GM19452 (cell line): ENCODE data around the gene EVC2.

Experiments
- ATAC-seq: cut with Tn5 transposase; IDR thresholded peaks from one replicate; pipeline ENCODE4 v1.9.1; 2021; ENCODE audit not compliant: unreplicated experiment

Gene EVC2

DNA sequence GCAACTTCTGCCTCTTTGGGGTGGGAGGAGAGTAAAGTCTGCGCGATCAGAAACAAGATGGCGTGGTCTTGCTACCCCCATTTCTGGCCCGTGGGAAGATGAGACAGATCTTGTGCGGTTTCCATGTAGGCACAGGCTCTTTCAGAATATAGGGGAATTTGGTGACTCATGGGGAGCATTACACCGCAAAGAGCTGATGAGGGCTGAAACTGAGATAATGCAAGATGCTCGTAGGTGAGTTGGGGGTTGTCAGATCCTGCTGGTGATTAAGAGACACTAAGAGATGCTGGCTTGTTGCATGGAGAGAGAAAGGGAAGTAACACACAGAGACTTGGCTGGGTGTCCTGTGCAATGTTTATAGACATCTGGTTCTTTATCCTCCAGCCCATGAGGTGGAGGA lies 4.2 kb upstream of the EVC2 start:
- ATAC-seq: no peak

GRCh38 chr4:5711479-5712184 lies 3.3 kb upstream of the EVC2 start:
- no peak for ATAC-seq

DNA sequence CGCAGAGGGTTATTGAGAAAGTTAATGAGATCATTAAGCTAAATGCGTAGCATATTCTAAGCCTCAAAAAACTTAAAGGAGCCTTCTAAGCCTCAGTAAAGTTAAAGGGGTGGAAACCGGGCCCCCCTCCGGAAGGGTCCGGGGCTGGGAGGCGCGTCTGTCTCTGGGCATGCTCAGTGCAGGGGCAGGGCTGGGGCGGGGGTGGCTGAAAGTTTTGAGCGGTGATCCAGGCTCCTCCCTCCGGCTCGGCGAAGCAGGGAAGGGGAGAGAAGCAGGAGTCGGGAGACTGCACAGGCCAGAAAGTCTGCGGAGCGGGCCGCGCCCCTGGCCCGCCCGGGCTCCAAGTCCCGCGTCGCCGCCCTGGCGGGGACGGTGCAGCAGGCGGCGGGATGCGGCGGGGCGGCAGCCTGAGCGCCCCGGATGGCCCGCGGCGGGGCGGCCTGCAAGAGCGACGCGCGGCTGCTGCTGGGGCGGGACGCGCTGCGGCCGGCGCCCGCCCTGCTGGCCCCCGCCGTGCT lies 2.7 kb upstream of the EVC2 start, which contains the start of gene EVC:
EVC (plus strand) TSS at position 241 of the 518 bp plus-strand sequence; CDS start at position 421, 180 bp downstream.
- no peak for ATAC-seq

- ATAC-seq: no peak
Observed at GRCh38 chr4:5710065-5710960, 2.0 kb upstream of the EVC2 start.

DNA sequence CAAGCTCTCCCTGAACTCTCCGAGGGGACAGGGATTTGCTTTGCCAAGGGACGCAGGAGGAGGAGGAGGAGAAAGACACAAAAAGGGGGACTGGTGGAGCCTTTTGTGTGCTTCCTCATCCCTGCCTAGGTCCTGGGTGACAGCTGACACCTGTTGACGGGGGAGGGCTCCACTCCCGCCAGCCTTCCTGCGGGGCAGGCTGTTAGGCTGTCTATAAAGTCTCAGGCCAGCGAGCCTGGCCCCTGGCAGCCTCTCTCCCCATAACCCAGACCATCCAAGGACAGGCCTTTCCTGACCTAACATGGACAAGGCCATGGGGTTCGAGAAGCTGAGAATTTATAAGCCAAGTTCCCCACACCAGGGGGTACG lies 832 bp upstream of the EVC2 start:
- no peak for ATAC-seq

DNA sequence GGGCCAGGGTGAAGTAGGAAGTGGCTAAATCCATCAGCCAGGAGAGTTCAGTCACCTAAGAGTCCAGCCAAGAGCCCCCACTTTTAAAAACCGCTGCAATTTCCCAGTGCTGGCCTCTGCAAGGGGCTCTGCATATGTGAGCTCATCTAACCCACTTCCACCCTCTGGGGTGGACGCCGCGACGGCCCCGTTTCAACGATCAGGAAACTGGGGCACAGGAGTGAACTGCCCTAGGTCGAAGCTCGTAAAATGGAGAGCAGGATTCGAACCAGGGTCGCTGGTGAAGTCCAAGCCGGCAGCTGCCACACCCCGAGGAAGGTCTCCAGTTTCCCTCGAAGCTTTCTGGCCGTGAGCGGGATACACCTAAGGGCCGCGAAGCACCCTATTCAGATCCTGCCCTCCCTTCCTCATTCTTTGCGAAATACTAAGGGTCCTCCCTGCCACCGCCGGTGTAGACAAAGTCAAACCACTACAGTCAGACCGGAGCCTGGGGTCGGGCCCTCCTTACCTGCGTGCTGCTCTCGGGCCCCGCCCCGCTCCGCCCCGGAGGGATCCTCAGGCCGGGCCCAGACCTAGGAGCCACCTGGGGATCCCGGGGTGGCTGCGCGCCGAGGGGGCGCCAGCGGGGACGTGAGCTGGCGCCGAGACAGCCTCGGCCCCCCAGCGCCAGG lies 446 bp downstream of the EVC2 start:
- no peak for ATAC-seq

DNA sequence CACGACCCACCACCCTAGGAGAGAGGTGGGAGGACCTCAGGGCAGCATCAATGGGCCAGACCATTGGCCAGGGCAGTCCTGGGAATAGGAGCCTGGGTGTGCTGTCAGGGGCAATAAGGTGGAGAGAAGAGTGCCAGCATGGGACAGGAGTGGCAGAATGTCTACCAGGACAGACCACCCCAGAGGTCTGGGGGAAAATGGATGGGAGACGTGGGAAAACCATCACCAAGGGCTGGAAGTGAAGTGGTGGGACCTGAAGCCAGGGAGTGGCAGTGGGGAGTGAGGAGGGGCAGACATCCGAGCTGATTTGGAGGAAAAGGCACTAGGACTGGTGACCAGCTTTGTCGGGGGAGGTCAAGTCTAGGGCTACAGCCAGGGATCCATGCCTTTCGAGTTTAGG lies 993 bp downstream of the EVC2 start:
- ATAC-seq: no peak

GRCh38 chr4:5706486-5707290 lies 1.7 kb downstream of the EVC2 start:
- ATAC-seq: no peak

- ATAC-seq: no peak
Observed at GRCh38 chr4:5705647-5706320, 2.6 kb downstream of the EVC2 start.

GRCh38 chr4:5704276-5704675 lies 4.1 kb downstream of the EVC2 start:
- no peak for ATAC-seq

- no peak for ATAC-seq
Observed at GRCh38 chr4:5703831-5704230, 4.5 kb downstream of the EVC2 start.

GRCh38 chr4:5701971-5702370 lies 6.4 kb downstream of the EVC2 start:
- no peak for ATAC-seq

GRCh38 chr4:5700459-5700858 lies 7.9 kb downstream of the EVC2 start:
- no peak for ATAC-seq

DNA sequence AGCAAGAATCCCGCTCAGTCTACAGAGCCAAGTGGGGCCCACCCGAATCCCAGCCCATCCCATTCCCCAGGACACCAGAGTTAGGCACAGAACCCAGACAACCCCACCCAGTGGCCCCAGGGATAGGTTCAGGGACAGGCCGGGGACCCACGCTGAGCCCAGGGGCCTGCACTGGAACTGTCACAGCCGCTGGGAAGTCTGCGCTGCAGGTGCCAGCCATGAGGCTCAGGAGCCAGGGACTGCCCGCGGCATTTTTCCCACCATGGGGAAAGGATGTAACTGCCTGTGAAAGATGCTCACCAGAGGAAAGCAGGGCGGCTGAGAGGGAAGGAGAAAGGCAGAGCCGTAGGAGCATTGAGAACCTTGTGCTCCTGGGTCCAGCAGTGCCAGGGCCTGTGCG lies 12.0 kb downstream of the EVC2 start:
- ATAC-seq: no peak

GRCh38 chr4:5693871-5694270 lies 14.5 kb downstream of the EVC2 start:
- no peak for ATAC-seq

DNA sequence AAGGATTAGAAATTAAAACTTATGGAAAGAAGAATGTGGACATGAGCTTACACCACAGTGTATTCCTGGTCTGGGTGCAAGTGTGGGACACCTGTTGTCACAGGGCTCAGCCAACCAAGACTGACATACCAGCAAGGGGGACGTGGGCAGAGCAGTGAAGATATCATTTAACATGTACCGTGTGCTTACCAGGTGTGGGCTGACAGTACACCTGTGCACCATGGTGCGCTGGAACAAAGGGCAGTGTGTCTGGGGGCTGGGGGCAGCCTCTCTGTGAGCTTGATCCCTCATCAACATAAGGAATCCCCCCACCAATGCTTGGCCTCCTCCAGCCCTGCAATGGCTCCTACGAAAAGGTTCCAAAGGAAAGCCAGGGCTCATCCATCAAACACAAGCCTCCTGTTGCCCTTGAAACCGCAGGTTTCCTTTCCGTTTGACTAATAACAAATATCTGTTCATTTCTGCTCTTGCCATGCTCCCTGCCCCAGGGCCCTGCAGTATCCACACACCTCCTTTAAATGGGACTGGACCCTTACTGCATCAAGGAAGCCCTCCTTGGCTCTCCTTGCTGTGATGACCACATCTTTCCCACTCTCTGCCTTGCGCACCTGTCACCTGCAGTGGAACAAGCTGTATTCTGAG lies 16.7 kb downstream of the EVC2 start:
- no peak for ATAC-seq

DNA sequence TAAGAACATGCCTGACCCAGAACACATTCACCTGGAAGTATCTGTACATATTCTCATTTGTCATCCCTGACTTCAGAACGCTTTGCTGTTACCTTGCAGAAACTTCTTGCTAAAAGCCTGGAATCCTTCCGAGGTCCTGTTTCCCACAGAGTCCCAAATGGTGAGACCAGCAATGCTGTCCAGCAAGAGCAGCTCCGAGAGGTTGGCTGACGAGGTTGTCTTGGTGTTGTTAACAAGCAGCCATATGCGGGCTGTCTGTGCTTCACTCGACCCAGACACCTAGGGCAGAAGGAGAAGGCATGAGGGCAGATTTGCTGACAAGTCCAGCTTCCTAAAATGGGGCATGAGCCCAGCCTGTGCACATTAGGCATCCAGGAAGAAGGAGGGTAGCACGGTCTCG lies 19.3 kb downstream of the EVC2 start:
- no peak for ATAC-seq

- no peak for ATAC-seq
Observed at GRCh38 chr4:5686338-5686737, 22.0 kb downstream of the EVC2 start.

GRCh38 chr4:5685296-5685695 lies 23.1 kb downstream of the EVC2 start:
- no peak for ATAC-seq

- ATAC-seq: no peak
Observed at GRCh38 chr4:5683566-5683965, 24.8 kb downstream of the EVC2 start.
